SJCRH30 (cell line): ENCODE results near the gene UBR4. TPM values are rescaled to one million over a fixed set of nuclear protein-coding genes. Genes with fewer than 3 reads are reported as not detected.
"Not testable (repeated sequence)": the region's sequence is repeated elsewhere in the genome, so short reads cannot be mapped to it uniquely, and the experiment has no call there.

Source experiments
- DNase-seq, 2 experiments: peaks; one replicate each; pipeline ENCODE4 v3.0.0-alpha.2; 2015 to 2020
- H3K27ac ChIP-seq: fragments of 250-450 bp; sonication (Bioruptor Pico); 2 replicates; pipeline ENCODE4 v1.5.1; 2020; ENCODE audit warnings: mild to moderate bottlenecking, moderate library complexity
- H3K27me3 ChIP-seq: fragments of 250-450 bp; sonication (Bioruptor Pico); 2 replicates; pipeline ENCODE4 v1.5.1; 2020; ENCODE audit warnings: mild to moderate bottlenecking, moderate library complexity
- H3K36me3 ChIP-seq: fragments of 250-450 bp; sonication (Bioruptor Pico); 2 replicates; pipeline ENCODE4 v1.5.1; 2020; ENCODE audit warnings: mild to moderate bottlenecking, moderate library complexity
- H3K4me1 ChIP-seq: fragments of 250-450 bp; sonication (Bioruptor Pico); 2 replicates; pipeline ENCODE4 v1.5.1; 2020; ENCODE audit warnings: mild to moderate bottlenecking, moderate library complexity
- H3K4me3 ChIP-seq: fragments of 250-450 bp; sonication (Bioruptor Pico); 2 replicates; pipeline ENCODE4 v1.5.1; 2020; ENCODE audit warnings: mild to moderate bottlenecking, moderate library complexity
- H3K9me3 ChIP-seq: fragments of 250-450 bp; sonication (Bioruptor Pico); replicated peaks from 2 replicates; pipeline ENCODE4 v1.5.1; 2020; ENCODE audit warnings: mild to moderate bottlenecking, moderate library complexity
- total RNA-seq: library from RNA; depleted of rRNA; stranded (reverse); fragments of >200 nt; shearing (Covaris generic); gene quantifications from 2 replicates; pipeline ENCODE4 v1.2.3, GENCODE V29; 2014

Gene UBR4
- total RNA-seq, 1 experiment from 2014 or later: 96.7 TPM

DNA sequence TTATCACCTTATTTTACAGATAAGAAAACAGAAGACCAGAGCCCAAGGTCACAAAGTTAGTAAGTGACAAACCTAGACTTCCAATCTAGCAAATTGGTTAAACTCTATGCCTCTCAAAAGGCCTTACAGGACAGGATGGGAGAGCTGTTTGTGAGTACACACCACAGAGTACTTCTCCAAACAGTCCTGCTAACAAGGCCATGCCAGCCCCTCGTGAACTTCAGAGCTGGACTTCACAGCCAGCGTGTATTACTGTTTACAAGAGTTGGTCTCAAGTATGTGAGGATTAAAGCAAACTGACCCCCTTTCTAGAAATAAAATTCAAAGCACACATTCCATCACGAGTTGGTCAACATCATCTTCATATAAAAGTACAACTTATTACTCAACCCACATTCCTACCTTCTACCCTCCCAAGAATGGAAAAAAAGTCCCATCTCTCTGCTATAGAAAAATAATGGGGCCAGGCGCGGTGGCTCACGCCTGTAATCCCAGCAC lies 19.8 kb upstream of the UBR4 start:
- H3K27ac ChIP-seq: no peak overlapping the region
- no peaks in the 10 kb centered on the region for H3K4me1 ChIP-seq
- H3K4me3 ChIP-seq: no peak overlapping the region
- H3K9me3 ChIP-seq: no peaks in the 10 kb centered on the region
- no peaks in the 10 kb centered on the region for H3K27me3 ChIP-seq
- no peak for DNase-seq
- peaks cover 97% of the 10 kb centered on the region for H3K36me3 ChIP-seq

GRCh38 chr1:19229229-19229628 lies 19.2 kb upstream of the UBR4 start:
- H3K27me3 ChIP-seq: no peaks in the 10 kb centered on the region
- H3K4me1 ChIP-seq: no peaks in the 10 kb centered on the region
- H3K4me3 ChIP-seq: no peak overlapping the region
- peaks cover 95% of the 10 kb centered on the region for H3K36me3 ChIP-seq
- H3K9me3 ChIP-seq: no peaks in the 10 kb centered on the region
- no peak for DNase-seq
- no peak overlapping the region for H3K27ac ChIP-seq

GRCh38 chr1:19222979-19223824 lies 13.1 kb upstream of the UBR4 start:
- H3K36me3 ChIP-seq: peaks cover 94% of the 10 kb centered on the region

DNA sequence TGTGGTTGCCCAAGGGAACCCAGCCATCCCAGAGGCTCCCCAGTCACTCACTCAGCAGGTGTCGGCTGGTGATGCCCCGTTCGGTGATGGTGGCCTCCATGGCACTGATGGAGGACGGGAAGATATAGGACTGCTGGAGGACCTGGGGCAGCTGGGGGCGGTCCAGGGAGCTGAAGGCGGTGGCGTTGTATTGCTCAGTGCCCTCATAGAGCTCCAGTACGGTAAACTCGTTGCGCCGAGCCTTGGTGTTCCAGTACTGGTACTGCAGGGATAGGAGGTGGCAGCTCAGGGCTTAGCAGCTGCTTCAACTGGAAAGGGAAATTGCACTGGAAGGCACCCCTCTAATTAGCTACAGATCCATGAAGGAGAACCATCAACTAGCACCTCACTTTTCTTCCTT lies 12.5 kb upstream of the UBR4 start:
- peaks cover 94% of the 10 kb centered on the region for H3K36me3 ChIP-seq
- peaks cover 16% of the 10 kb centered on the region for H3K4me1 ChIP-seq
- DNase-seq: no peak
- H3K9me3 ChIP-seq: no peaks in the 10 kb centered on the region
- no peak overlapping the region for H3K27ac ChIP-seq
- no peaks in the 10 kb centered on the region for H3K27me3 ChIP-seq
- H3K4me3 ChIP-seq: no peak overlapping the region

More at GRCh38 chr1:19222979-19223824, 13.1 kb upstream of the UBR4 start:
- H3K27ac ChIP-seq: no peak overlapping the region
- no peaks in the 10 kb centered on the region for H3K9me3 ChIP-seq
- no peak overlapping the region for H3K4me3 ChIP-seq
- peaks cover 16% of the 10 kb centered on the region for H3K4me1 ChIP-seq
- H3K27me3 ChIP-seq: no peaks in the 10 kb centered on the region
- DNase-seq: no peak

DNA sequence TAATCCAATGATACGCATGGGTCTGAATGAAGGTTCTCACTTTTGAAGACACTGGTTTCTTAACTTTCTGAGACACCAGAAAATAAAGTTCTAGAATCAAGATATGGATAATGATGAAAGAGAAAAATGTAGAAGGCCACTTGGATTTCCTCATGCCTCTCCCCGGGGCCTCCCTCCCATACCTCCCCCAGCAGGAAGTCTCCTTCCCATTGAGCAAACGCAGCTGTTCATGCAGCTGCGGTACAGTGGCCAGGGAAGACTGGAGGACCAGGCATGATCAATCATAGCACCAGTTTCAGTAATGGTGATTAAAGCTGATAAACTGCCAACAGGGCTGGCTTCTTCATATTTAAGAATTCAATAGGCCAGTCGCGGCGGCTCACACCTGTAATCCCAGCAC lies 10.9 kb upstream of the UBR4 start:
- peak overlapping the region; percentile 39 for H3K27ac ChIP-seq
- H3K4me1 ChIP-seq: peaks cover 16% of the 10 kb centered on the region
- peak; percentile 69 to 81 for DNase-seq
- H3K27me3 ChIP-seq: no peaks in the 10 kb centered on the region
- no peaks in the 10 kb centered on the region for H3K9me3 ChIP-seq
- peaks cover 93% of the 10 kb centered on the region for H3K36me3 ChIP-seq
- no peak overlapping the region for H3K4me3 ChIP-seq

DNA sequence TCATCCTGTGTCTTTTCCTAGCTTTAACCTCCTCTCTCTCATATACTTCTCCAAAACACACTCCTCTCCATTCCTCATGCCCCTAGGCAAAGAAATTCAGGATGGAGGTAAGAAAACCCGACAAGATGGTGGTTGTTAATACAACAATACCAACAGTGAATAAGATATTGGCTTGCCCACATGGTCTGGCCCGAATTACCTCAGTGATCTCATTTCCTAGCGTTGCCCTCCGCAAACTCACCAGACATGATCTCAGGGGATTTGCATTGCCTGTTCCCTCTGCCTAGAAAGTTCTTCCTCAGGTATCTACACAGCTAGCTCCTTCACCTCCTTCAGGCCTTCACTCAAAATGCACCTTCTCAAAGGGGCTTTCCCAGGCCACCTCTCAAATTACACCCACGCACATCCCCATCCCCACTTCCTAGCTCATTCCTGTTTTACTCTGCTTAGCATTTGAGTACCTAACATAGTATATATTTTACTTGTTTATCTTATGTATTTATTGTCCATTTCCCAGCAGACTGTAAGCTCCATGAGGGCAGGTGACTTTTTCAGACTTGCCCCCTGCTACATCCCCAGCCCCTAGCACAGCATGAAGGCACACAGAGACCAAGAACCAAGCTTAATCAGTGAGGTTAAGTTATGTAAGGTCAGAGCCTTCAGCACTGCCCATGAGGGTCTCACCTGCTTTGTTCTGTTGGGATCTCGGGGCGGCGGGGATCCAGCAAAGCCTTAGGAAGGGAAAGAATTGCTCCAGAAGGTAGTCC lies 10.2 kb upstream of the UBR4 start:
- no peak for DNase-seq
- Histone ChIP-seq H3K27me3 (no peaks in the 10 kb centered on the region), H3K9me3 (no peaks in the 10 kb centered on the region), H3K36me3 (peaks cover 85% of the 10 kb centered on the region), H3K4me3 (no peak overlapping the region), H3K4me1 (peaks cover 16% of the 10 kb centered on the region), H3K27ac (peak overlapping the region; percentile 39)

GRCh38 chr1:19219451-19219850 lies 9.4 kb upstream of the UBR4 start:
- Histone ChIP-seq H3K36me3 (peaks cover 79% of the 10 kb centered on the region), H3K27ac (no peak overlapping the region; the same call in 1 of the 2 replicates)

DNA sequence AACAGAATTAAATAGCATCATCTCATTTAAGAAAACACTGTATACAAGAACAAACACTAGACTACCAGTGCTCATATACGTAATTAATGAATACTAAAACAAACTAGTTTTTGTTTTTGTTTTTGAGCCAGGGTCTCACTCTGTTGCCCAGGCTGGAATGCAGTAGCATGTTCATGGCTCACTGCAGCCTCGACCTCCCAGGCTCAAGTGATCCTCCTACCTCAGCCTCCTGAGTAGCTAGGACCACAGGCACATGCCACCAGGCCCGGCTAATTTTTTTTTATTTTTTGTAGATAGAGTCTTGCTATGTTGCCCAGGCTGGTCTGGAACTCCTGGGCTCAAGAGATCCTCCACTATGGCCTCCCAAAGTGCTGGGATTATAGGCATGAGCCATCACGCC lies 6.5 kb upstream of the UBR4 start:
- not testable (repeated sequence) for H3K9me3 ChIP-seq, H3K4me3 ChIP-seq, H3K27me3 ChIP-seq, H3K27ac ChIP-seq, DNase-seq
- Histone ChIP-seq H3K36me3 (peaks cover 61% of the 10 kb centered on the region), H3K4me1 (peaks cover 13% of the 10 kb centered on the region)

More at GRCh38 chr1:19219451-19219850, 9.4 kb upstream of the UBR4 start:
- no peak for DNase-seq
- Histone ChIP-seq H3K27me3 (no peaks in the 10 kb centered on the region), H3K4me3 (no peak overlapping the region), H3K4me1 (peaks cover 16% of the 10 kb centered on the region), H3K9me3 (no peaks in the 10 kb centered on the region)

DNA sequence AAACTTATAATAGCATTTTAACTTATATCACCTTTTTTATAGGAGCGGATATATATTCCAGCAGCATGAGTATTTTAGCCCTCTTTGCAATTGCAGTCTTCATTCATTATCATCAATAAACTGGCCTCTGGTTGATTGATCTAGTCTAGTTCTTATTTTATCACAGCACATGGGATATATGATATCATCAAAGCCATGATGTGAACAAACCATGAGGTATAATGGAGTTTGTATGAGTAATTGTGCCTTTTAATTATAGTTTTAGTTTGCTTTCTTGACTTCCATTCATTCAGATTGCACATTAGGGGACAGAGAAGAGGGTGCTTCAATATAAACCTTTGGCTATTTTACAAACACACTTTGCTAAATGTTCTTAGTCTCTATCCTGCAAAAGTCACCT lies 3.5 kb upstream of the UBR4 start:
- Histone ChIP-seq H3K27ac (no peak overlapping the region), H3K9me3 (no peaks in the 10 kb centered on the region), H3K4me3 (no peak overlapping the region), H3K27me3 (no peaks in the 10 kb centered on the region), H3K4me1 (0 out of 2 replicates have a peak, but pooled peaks cover 4% of the 10 kb centered on the region), H3K36me3 (peaks cover 36% of the 10 kb centered on the region)
- DNase-seq: no peak

DNA sequence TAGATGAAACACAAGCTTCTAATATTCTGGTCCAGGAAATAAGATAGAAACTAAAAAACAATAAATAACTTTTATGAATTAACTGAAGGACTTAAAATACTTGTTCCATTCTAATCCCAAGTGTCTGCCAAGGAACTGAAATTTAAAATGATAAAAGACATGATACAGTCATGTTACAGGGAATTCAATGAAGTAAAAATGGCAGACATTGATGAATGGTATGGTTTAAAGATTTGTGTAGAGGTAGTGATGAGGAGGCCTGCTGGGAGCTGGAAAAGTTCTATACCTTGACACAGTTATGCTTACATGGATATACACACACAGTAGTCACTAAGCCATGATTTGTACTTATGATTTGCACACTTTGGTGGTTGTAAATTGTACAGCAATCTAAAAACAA lies 2.1 kb upstream of the UBR4 start:
- no peaks in the 10 kb centered on the region for H3K27me3 ChIP-seq
- H3K4me3 ChIP-seq: no peak overlapping the region
- H3K36me3 ChIP-seq: peaks cover 21% of the 10 kb centered on the region
- H3K9me3 ChIP-seq: no peaks in the 10 kb centered on the region
- no peak for DNase-seq
- H3K4me1 ChIP-seq: 0 out of 2 replicates have a peak, but pooled peaks cover 4% of the 10 kb centered on the region
- H3K27ac ChIP-seq: no peak overlapping the region

GRCh38 chr1:19210772-19211549 lies 895 bp upstream of the UBR4 start:
- H3K27ac ChIP-seq: peak overlapping the region; percentile 88
- peaks cover 11% of the 10 kb centered on the region for H3K36me3 ChIP-seq
- H3K9me3 ChIP-seq: no peaks in the 10 kb centered on the region
- peak in 1 of 2 experiments; percentile 41 for DNase-seq
- H3K4me3 ChIP-seq: peak overlapping the region; percentile 96
- H3K4me1 ChIP-seq: 0 out of 2 replicates have a peak, but pooled peaks cover 4% of the 10 kb centered on the region
- no peaks in the 10 kb centered on the region for H3K27me3 ChIP-seq

DNA sequence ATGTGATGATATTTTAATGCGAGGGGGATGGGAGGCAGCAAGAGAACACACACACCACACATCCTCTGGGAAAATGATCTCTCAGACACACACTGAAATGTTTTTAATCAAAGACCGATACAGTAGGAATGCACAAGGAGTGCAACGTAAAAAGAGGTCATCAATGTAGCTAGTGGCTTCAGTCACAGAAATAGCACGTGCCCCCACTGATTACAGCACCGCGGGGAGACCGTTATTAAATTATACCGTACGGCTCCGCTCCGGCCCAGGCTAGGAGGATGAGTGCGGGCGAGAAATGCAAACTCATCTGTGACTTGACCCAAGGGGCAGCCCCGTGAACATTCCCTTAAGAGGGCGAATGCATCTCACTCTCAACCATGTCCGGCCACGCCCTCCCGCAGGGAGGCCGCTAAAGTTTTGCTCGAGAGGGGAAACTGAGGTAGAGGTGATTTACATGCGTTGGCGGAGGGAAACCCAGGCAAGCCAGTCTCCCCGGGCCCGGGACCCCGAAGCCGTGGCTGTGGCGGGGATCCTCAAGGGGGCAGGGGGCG lies 552 bp downstream of the UBR4 start:
- 0 out of 2 replicates have a peak, but pooled peaks cover 4% of the 10 kb centered on the region for H3K4me1 ChIP-seq
- no peaks in the 10 kb centered on the region for H3K27me3 ChIP-seq
- peak overlapping the region; percentile 88 for H3K27ac ChIP-seq
- peak; percentile 31 to 47 for DNase-seq
- H3K4me3 ChIP-seq: peak overlapping the region; percentile 96
- no peaks in the 10 kb centered on the region for H3K9me3 ChIP-seq
- H3K36me3 ChIP-seq: peaks cover 11% of the 10 kb centered on the region

- H3K4me3 ChIP-seq: peak overlapping the region; percentile 96
- H3K36me3 ChIP-seq: peaks cover 8% of the 10 kb centered on the region
- no peaks in the 10 kb centered on the region for H3K27me3 ChIP-seq
- H3K27ac ChIP-seq: peak overlapping the region; percentile 88
- no peaks in the 10 kb centered on the region for H3K9me3 ChIP-seq
- H3K4me1 ChIP-seq: 0 out of 2 replicates have a peak, but pooled peaks cover 4% of the 10 kb centered on the region
- no peak for DNase-seq
These were observed 1.2 kb downstream of the UBR4 start for GRCh38 chr1:19208710-19209438.
